Transverse colon (tissue), 3 donors: ENCODE results near the gene SPSB3.

Source experiments
- EP300 ChIP-seq: sonication (generic); formaldehyde crosslinking; IDR thresholded peaks from one replicate; pipeline ENCODE4 v1.6.1; 2017; ENCODE audit warnings: antibody characterized with exemption, low read depth
- TF ChIP-seq, protein P1 (sequence below), 5 experiments: fragments of 200-600 bp in 3 of 5; fragments of 450-650 bp in 2 of 5; sonication (generic) in 3 of 5; IDR thresholded peaks; 1 replicate in 2 of 5; 2 replicates in 3 of 5; pipeline ENCODE4 v1.5.1; 2016 to 2017; ENCODE audit warnings: antibody characterized with exemption in 5 of 5, inconsistent platforms in 3 of 5, mild to moderate bottlenecking in 2 of 5, moderate library complexity in 1 of 5

DNA sequence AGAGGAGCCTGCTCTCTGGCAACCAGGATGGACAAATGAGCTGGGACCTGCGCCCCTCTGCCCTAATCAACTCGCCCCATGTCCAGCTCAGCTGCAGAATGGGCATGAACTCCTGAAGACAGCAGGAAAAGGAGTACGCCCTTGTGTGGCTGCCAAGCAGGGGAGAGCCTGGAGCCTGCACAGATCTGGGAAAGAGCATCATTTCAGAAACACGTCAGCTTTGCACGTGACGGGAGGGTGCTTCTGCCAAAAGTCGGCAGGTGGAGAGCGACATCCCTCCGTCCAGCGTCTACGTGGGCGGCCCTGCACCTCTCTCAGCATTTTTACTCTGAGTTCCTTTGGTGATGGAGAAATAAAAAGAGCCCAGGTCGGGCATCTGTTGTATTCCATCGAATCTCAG lies 29.5 kb downstream of the SPSB3 start:
- no peak for TF ChIP-seq EP300
- TF ChIP-seq, protein P1, sequence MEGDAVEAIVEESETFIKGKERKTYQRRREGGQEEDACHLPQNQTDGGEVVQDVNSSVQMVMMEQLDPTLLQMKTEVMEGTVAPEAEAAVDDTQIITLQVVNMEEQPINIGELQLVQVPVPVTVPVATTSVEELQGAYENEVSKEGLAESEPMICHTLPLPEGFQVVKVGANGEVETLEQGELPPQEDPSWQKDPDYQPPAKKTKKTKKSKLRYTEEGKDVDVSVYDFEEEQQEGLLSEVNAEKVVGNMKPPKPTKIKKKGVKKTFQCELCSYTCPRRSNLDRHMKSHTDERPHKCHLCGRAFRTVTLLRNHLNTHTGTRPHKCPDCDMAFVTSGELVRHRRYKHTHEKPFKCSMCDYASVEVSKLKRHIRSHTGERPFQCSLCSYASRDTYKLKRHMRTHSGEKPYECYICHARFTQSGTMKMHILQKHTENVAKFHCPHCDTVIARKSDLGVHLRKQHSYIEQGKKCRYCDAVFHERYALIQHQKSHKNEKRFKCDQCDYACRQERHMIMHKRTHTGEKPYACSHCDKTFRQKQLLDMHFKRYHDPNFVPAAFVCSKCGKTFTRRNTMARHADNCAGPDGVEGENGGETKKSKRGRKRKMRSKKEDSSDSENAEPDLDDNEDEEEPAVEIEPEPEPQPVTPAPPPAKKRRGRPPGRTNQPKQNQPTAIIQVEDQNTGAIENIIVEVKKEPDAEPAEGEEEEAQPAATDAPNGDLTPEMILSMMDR (IDR thresholded peaks at IDR 0.05): no peak
